ENCODE data around the gene TMPRSS2. TPM values are rescaled to one million over a fixed set of nuclear protein-coding genes. Genes with fewer than 3 reads are reported as not detected.

Gene TMPRSS2
- total RNA-seq, 3 donors from 2014 or later: 32.1 to 56.6 TPM; not detected in 1

GRCh38 chr21:41510500-41510899 lies 2.5 kb upstream of the TMPRSS2 start:
- Histone ChIP-seq H3K9me3 (no peaks in the 10 kb centered on the region), H3K36me3 (no peaks in the 10 kb centered on the region), H3K27me3 (peaks cover 0 to 10% of the 10 kb centered on the region in 2 donors), H3K4me3 (no peak overlapping the region), H3K27ac (no peak overlapping the region), H3K4me1 (no peaks in the 10 kb centered on the region)
- no peak for TF ChIP-seq CTCF (IDR thresholded peaks at IDR 0.05)
- no peak for TF ChIP-seq POLR2A (IDR thresholded peaks at IDR 0.05)
- TF ChIP-seq POLR2AphosphoS5 (IDR thresholded peaks at IDR 0.05): no peak
- DNase-seq (ENCODE audit: low spot score in 2 of 2): no peak
- intact Hi-C loops (cut with DNase I; ENCODE audit: low total_unique reads): loop anchor here (10.0 kb wide), 1 partner anchor 1976 kb away; no protein-coding TSS in a partner anchor

- no peak overlapping the region for H3K4me3 ChIP-seq
- no peak overlapping the region for H3K27ac ChIP-seq
- no peak for DNase-seq (ENCODE audit: low spot score in 2 of 2)
- H3K36me3 ChIP-seq: no peaks in the 10 kb centered on the region
- H3K9me3 ChIP-seq: no peaks in the 10 kb centered on the region
- TF ChIP-seq POLR2AphosphoS5 (IDR thresholded peaks at IDR 0.05): no peak
- no peak for TF ChIP-seq POLR2A (IDR thresholded peaks at IDR 0.05)
- no peak for TF ChIP-seq CTCF (IDR thresholded peaks at IDR 0.05)
- intact Hi-C loops (cut with DNase I; ENCODE audit: low total_unique reads): loop anchor here (10.0 kb wide), 1 partner anchor 1975 kb away; no protein-coding TSS in a partner anchor
- no peaks in the 10 kb centered on the region for H3K4me1 ChIP-seq
- H3K27me3 ChIP-seq: peaks cover 0 to 10% of the 10 kb centered on the region in 2 donors
Observed at GRCh38 chr21:41509733-41510132, 1.8 kb upstream of the TMPRSS2 start.

- intact Hi-C loops (cut with DNase I; ENCODE audit: low total_unique reads): no loop called here
- no peak for DNase-seq (ENCODE audit: low spot score in 2 of 2)
- TF ChIP-seq POLR2AphosphoS5 (IDR thresholded peaks at IDR 0.05) (no peak), POLR2A (IDR thresholded peaks at IDR 0.05) (no peak), CTCF (IDR thresholded peaks at IDR 0.05) (no peak)
- peaks cover 0 to 10% of the 10 kb centered on the region in 2 donors for H3K27me3 ChIP-seq
- H3K36me3 ChIP-seq: no peaks in the 10 kb centered on the region
- H3K27ac ChIP-seq: no peak overlapping the region
- no peaks in the 10 kb centered on the region for H3K4me1 ChIP-seq
- H3K9me3 ChIP-seq: no peaks in the 10 kb centered on the region
- no peak overlapping the region for H3K4me3 ChIP-seq
Observed at GRCh38 chr21:41509145-41509496, 1.2 kb upstream of the TMPRSS2 start.

GRCh38 chr21:41508415-41509144 lies 622 bp upstream of the TMPRSS2 start:
- peak overlapping the region; percentile 90 to 94 for H3K27ac ChIP-seq

More at GRCh38 chr21:41508415-41509144, 622 bp upstream of the TMPRSS2 start:
- peaks cover 0 to 10% of the 10 kb centered on the region in 2 donors for H3K27me3 ChIP-seq
- TF ChIP-seq POLR2AphosphoS5 (IDR thresholded peaks at IDR 0.05) (no peak), CTCF (IDR thresholded peaks at IDR 0.05) (no peak), POLR2A (IDR thresholded peaks at IDR 0.05) (no peak)
- H3K9me3 ChIP-seq: no peaks in the 10 kb centered on the region
- H3K4me3 ChIP-seq: peak overlapping the region in 2 of 3 donors; percentile 66 to 73
- H3K36me3 ChIP-seq: no peaks in the 10 kb centered on the region
- DNase-seq (ENCODE audit: low spot score in 2 of 2): no peak
- intact Hi-C loops (cut with DNase I; ENCODE audit: low total_unique reads): no loop called here
- no peaks in the 10 kb centered on the region for H3K4me1 ChIP-seq

Measured in breast epithelium (tissue), 4 donors.